Loucy (cell line): ENCODE results near the gene RUVBL2.
"Not testable (repeated sequence)": the region's sequence is repeated elsewhere in the genome, so short reads cannot be mapped to it uniquely, and the experiment has no call there.

Experiments used
- H2AFZ ChIP-seq: fragments of 200-600 bp; sonication (generic); 2 replicates; pipeline ENCODE4 v1.6.0; 2016; ENCODE audit warnings: antibody characterized with exemption, mild to moderate bottlenecking, low read length, moderate library complexity
- H3F3A ChIP-seq: fragments of 200-600 bp; 2 replicates; pipeline ENCODE4 v1.6.0; 2016; ENCODE audit warnings: antibody characterized with exemption, low read depth, mild to moderate bottlenecking
- H3K27me3 ChIP-seq: fragments of 200-600 bp; sonication (generic); 2 replicates; pipeline ENCODE4 v1.6.1; 2014; ENCODE audit warnings: low read length, mild to moderate bottlenecking; ENCODE audit not compliant: insufficient read depth, poor library complexity, severe bottlenecking
- H3K36me3 ChIP-seq: fragments of 200-600 bp; sonication (generic); 2 replicates; pipeline ENCODE4 v1.6.1; 2016; ENCODE audit warnings: low read length; ENCODE audit not compliant: insufficient read depth
- H3K4me1 ChIP-seq: fragments of 200-600 bp; sonication (generic); 2 replicates; pipeline ENCODE4 v1.5.1; 2014; ENCODE audit warnings: low read length, mild to moderate bottlenecking; ENCODE audit not compliant: insufficient read depth, poor library complexity, severe bottlenecking
- H3K4me2 ChIP-seq: fragments of 200-600 bp; sonication (generic); 2 replicates; pipeline ENCODE4 v1.6.0; 2014; ENCODE audit warnings: antibody characterized with exemption, low read length, low read depth, mild to moderate bottlenecking; ENCODE audit not compliant: poor library complexity, severe bottlenecking
- H3K4me3 ChIP-seq: fragments of 200-600 bp; sonication (generic); 2 replicates; pipeline ENCODE4 v1.5.1; 2014; ENCODE audit warnings: low read length, mild to moderate bottlenecking, mixed read lengths; ENCODE audit not compliant: poor library complexity, severe bottlenecking
- H3K79me2 ChIP-seq: fragments of 200-600 bp; sonication (generic); 2 replicates; pipeline ENCODE4 v1.6.1; 2014; ENCODE audit warnings: low read length; ENCODE audit not compliant: insufficient read depth
- H3K9ac ChIP-seq: fragments of 200-600 bp; sonication (generic); 2 replicates; pipeline ENCODE4 v1.6.0; 2014; ENCODE audit warnings: mild to moderate bottlenecking, low read depth, low read length, moderate library complexity; ENCODE audit not compliant: poor library complexity, severe bottlenecking
- H3K9me2 ChIP-seq: fragments of 200-600 bp; sonication (generic); replicated peaks from 2 replicates; pipeline ENCODE4 v1.6.1; 2016; ENCODE audit warnings: low read depth, low read length, mixed read lengths
- H3K9me3 ChIP-seq: fragments of 200-600 bp; sonication (generic); 2 replicates; pipeline ENCODE4 v1.6.1; 2014; ENCODE audit warnings: mild to moderate bottlenecking, antibody characterized with exemption, low read length, low read depth; ENCODE audit not compliant: insufficient read depth
- H4K20me1 ChIP-seq: fragments of 200-600 bp; sonication (generic); 2 replicates; pipeline ENCODE4 v1.6.0; 2014; ENCODE audit warnings: antibody characterized with exemption, low read length, mild to moderate bottlenecking; ENCODE audit not compliant: insufficient read depth, poor library complexity, severe bottlenecking
- CTCF ChIP-seq: fragments of 200-600 bp; sonication (generic); conservative IDR thresholded peaks from 2 replicates; pipeline ENCODE4 v1.5.1; 2014; ENCODE audit warnings: mild to moderate bottlenecking, antibody characterized with exemption, low read length
- EZH2phosphoT487 ChIP-seq: fragments of 200-600 bp; IDR thresholded peaks from 2 replicates; pipeline ENCODE4 v1.6.1; 2018; ENCODE audit warnings: antibody characterized with exemption, mild to moderate bottlenecking, moderate library complexity, borderline replicate concordance

The RUVBL2 gene

GRCh38 chr19:49020342-49020741 is 26.7 kb downstream of the RUVBL2 start:
- Histone ChIP-seq H3K9me2 (no peaks in the 10 kb centered on the region), H3K9me3 (no peaks in the 10 kb centered on the region), H4K20me1 (no peaks in the 10 kb centered on the region), H3K4me3 (no peak overlapping the region), H3K27me3 (no peaks in the 10 kb centered on the region), H3K4me1 (peaks cover 7% of the 10 kb centered on the region), H3F3A (no peaks in the 10 kb centered on the region), H3K36me3 (peaks cover 9% of the 10 kb centered on the region; the same call in 1 of the 2 replicates), H3K79me2 (no peaks in the 10 kb centered on the region), H2AFZ (no peak overlapping the region), H3K4me2 (peak overlapping the region; percentile 18), H3K9ac (no peak overlapping the region)
- TF ChIP-seq EZH2phosphoT487, result no peak
- no peak for TF ChIP-seq CTCF

- H3K9me2 ChIP-seq, result no peaks in the 10 kb centered on the region
- H3K4me1 ChIP-seq, result peaks cover 7% of the 10 kb centered on the region
- H3K9me3 ChIP-seq, result no peaks in the 10 kb centered on the region
- H3K4me3 ChIP-seq, result peak overlapping the region; percentile 7
- no peaks in the 10 kb centered on the region for H3K79me2 ChIP-seq
- H3F3A ChIP-seq, result no peaks in the 10 kb centered on the region
- no peaks in the 10 kb centered on the region for H3K27me3 ChIP-seq
- no peak overlapping the region for H3K9ac ChIP-seq
- no peak for TF ChIP-seq CTCF
- TF ChIP-seq EZH2phosphoT487, result no peak
- peak overlapping the region; percentile 18 for H3K4me2 ChIP-seq
- H4K20me1 ChIP-seq, result no peaks in the 10 kb centered on the region
- H3K36me3 ChIP-seq, result no peaks in the 10 kb centered on the region; the same call in 1 of the 2 replicates
- H2AFZ ChIP-seq, result no peak overlapping the region
Measured at GRCh38 chr19:49020931-49021895, 27.5 kb downstream of the RUVBL2 start.

- Histone ChIP-seq H3K4me3 (no peak overlapping the region), H4K20me1 (no peaks in the 10 kb centered on the region), H3F3A (no peaks in the 10 kb centered on the region), H3K9me3 (no peaks in the 10 kb centered on the region), H3K4me2 (no peak overlapping the region), H3K9ac (no peak overlapping the region), H3K36me3 (no peaks in the 10 kb centered on the region; the same call in 1 of the 2 replicates), H3K4me1 (peaks cover 7% of the 10 kb centered on the region), H3K9me2 (no peaks in the 10 kb centered on the region), H3K79me2 (no peaks in the 10 kb centered on the region), H3K27me3 (no peaks in the 10 kb centered on the region), H2AFZ (no peak overlapping the region)
- TF ChIP-seq EZH2phosphoT487 (no peak), CTCF (no peak)
Measured at GRCh38 chr19:49022116-49022515, 28.4 kb downstream of the RUVBL2 start.

GRCh38 chr19:49024233-49024632 is 30.5 kb downstream of the RUVBL2 start, which contains the start of gene CGB3:
TSS of gene CGB3 (minus strand) at chr19:49024333. CDS start at chr19:49023971, 362 bp downstream.
- H3K4me3 ChIP-seq, H3K79me2 ChIP-seq, H3K9me3 ChIP-seq, H2AFZ ChIP-seq, H3F3A ChIP-seq, H4K20me1 ChIP-seq, H3K27me3 ChIP-seq, H3K9ac ChIP-seq, H3K36me3 ChIP-seq, H3K4me2 ChIP-seq, H3K4me1 ChIP-seq, H3K9me2 ChIP-seq: not testable (repeated sequence)

GRCh38 chr19:49025088-49025487 is 31.4 kb downstream of the RUVBL2 start:
- not testable (repeated sequence) for H3K9ac ChIP-seq, H3K4me1 ChIP-seq, H3K79me2 ChIP-seq, H4K20me1 ChIP-seq, H3K9me3 ChIP-seq, H3K27me3 ChIP-seq, H3K36me3 ChIP-seq, H3K9me2 ChIP-seq, H3K4me3 ChIP-seq, H2AFZ ChIP-seq, H3F3A ChIP-seq, H3K4me2 ChIP-seq
